ENCODE results near the gene TTC3. TPM values are rescaled to one million over a fixed set of nuclear protein-coding genes. Genes with fewer than 3 reads are reported as not detected.
A peak's percentile ranks its signal among the peaks of the same experiment; 100 is the strongest.

TTC3 gene
- total RNA-seq, 2 experiments from 2014 or later, result 63.1 to 65.6 TPM

GRCh38 chr21:37244501-37245095, 171.5 kb downstream of the TTC3 start:
- ChIA-PET POLR2A (interaction anchor here (0.7 kb wide), 1 partner anchor 14 kb away, joined by 3 read pairs; no protein-coding TSS in a partner anchor), CTCF (no interaction called here)
- DNase-seq, result no peak

GRCh38 chr21:37245151-37245550, 172.1 kb downstream of the TTC3 start:
- Mint-ChIP-seq H3K9me3 (no peaks in the 10 kb centered on the region), H3K27me3 (no peaks in the 10 kb centered on the region), H3K36me3 (peaks cover 2% of the 10 kb centered on the region), H3K4me3 (no peak overlapping the region), H3K4me1 (ENCODE audit: low read depth) (peaks cover 64% of the 10 kb centered on the region), H3K27ac (peak overlapping the region; percentile 19)
- no peak for DNase-seq
- CTCF ChIA-PET, result interaction anchor here (1.0 kb wide), 1 partner anchor 24 kb away, joined by 5 read pairs; no protein-coding TSS in a partner anchor
- POLR2A ChIA-PET, result no interaction called here
- intact Hi-C loops (cut with micrococcal nuclease), result no loop called here

More at GRCh38 chr21:37244501-37245095, 171.5 kb downstream of the TTC3 start:
- H3K4me1 Mint-ChIP-seq (ENCODE audit: low read depth), result peaks cover 60% of the 10 kb centered on the region
- no peaks in the 10 kb centered on the region for H3K9me3 Mint-ChIP-seq
- peaks cover 2% of the 10 kb centered on the region for H3K36me3 Mint-ChIP-seq
- no peaks in the 10 kb centered on the region for H3K27me3 Mint-ChIP-seq
- peak overlapping the region; percentile 19 for H3K27ac Mint-ChIP-seq
- intact Hi-C loops (cut with micrococcal nuclease), result no loop called here
- no peak overlapping the region for H3K4me3 Mint-ChIP-seq

DNA sequence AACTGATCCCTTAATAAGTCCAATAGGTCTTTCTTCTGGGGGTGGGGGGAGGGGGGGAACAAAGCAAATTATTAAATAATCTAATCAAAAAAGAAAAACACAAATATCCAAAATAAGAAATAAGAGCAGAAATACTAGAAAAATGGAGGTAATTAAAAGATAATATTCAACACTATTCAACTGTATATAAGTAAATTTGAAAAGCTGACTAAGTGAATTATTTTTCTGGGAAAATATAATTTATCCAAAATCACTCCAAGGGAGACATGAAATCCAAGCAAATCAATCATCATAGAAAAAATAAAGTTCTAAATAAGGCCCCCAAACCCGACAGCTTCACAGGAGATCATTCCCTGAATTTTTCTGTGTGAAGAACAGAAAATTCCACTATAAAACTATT, 175.2 kb downstream of the TTC3 start:
- H3K36me3 Mint-ChIP-seq, result peaks cover 2% of the 10 kb centered on the region
- H3K4me1 Mint-ChIP-seq (ENCODE audit: low read depth), result peaks cover 68% of the 10 kb centered on the region
- no peaks in the 10 kb centered on the region for H3K27me3 Mint-ChIP-seq
- no peak overlapping the region for H3K27ac Mint-ChIP-seq
- no peak for DNase-seq
- intact Hi-C loops (cut with micrococcal nuclease), result no loop called here
- ChIA-PET POLR2A (no interaction called here), CTCF (no interaction called here)
- no peaks in the 10 kb centered on the region for H3K9me3 Mint-ChIP-seq
- no peak overlapping the region for H3K4me3 Mint-ChIP-seq

GRCh38 chr21:37249112-37249904, 176.3 kb downstream of the TTC3 start:
- H3K4me1 Mint-ChIP-seq (ENCODE audit: low read depth), result peaks cover 63% of the 10 kb centered on the region
- H3K9me3 Mint-ChIP-seq, result no peaks in the 10 kb centered on the region
- no peak for DNase-seq
- no peaks in the 10 kb centered on the region for H3K27me3 Mint-ChIP-seq
- intact Hi-C loops (cut with micrococcal nuclease), result no loop called here
- ChIA-PET POLR2A (no interaction called here), CTCF (no interaction called here)
- H3K36me3 Mint-ChIP-seq, result peaks cover 2% of the 10 kb centered on the region
- no peak overlapping the region for H3K4me3 Mint-ChIP-seq
- H3K27ac Mint-ChIP-seq, result no peak overlapping the region

DNA sequence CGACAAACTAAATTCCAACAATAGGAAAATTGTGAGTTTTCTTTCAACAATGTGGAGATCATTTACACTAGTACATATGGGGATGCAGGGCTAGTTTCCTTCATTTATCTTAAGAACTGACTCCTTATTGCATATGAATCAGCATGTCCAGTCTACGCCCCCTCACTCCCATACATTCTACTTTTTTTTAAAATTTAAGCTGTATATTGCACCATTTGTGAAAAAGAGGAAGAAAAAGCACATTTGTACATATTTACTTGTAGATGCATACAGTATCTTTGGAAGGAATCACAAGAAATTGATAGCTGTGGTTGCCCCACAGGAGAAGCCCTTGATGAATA, 178.2 kb downstream of the TTC3 start:
- no peak for DNase-seq
- Mint-ChIP-seq H3K9me3 (no peaks in the 10 kb centered on the region), H3K27me3 (no peaks in the 10 kb centered on the region), H3K4me3 (no peak overlapping the region), H3K36me3 (no peaks in the 10 kb centered on the region), H3K4me1 (ENCODE audit: low read depth) (peaks cover 46% of the 10 kb centered on the region), H3K27ac (no peak overlapping the region)
- ChIA-PET POLR2A (interaction anchor here (0.6 kb wide), 1 partner anchor 126 kb away, joined by 3 read pairs; no protein-coding TSS in a partner anchor), CTCF (no interaction called here)
- intact Hi-C loops (cut with micrococcal nuclease), result no loop called here

Other genes starting within 250 kb of the TTC3 start
- 10 to 100 TPM; 12.7 to 17.5 TPM for gene HLCS, start 106.6 kb upstream of the TTC3 start, total RNA-seq
- under 1 TPM; 0.26 to 0.27 TPM for gene RIPPLY3, start 66.6 kb upstream of the TTC3 start, total RNA-seq
- 10 to 100 TPM; 19.2 to 21.2 TPM for gene PIGP, start 183 bp upstream of the TTC3 start, total RNA-seq
- 10 to 100 TPM; 50.3 to 57.2 TPM for gene VPS26C, start 194.1 kb downstream of the TTC3 start, total RNA-seq